Vagina (tissue), 2 donors: ENCODE measurements around the gene POLR2B.

Experiments used
- CTCF ChIP-seq, 3 experiments: fragments of 450-650 bp in 2 of 3; fragments of 200-600 bp in 1 of 3; sonication (generic) in 1 of 3; IDR thresholded peaks; one replicate each; pipeline ENCODE4 v1.5.1; 2017 to 2019; ENCODE audit warnings: antibody characterized with exemption in 3 of 3, mild to moderate bottlenecking in 2 of 3, moderate library complexity in 2 of 3
- POLR2A ChIP-seq, 2 donors: fragments of 450-650 bp; IDR thresholded peaks; one replicate each; pipeline ENCODE4 v1.6.1; 2017; ENCODE audit warnings: antibody characterized with exemption in 2 of 2, mild to moderate bottlenecking in 2 of 2, moderate library complexity in 2 of 2

GRCh38 chr4:57051095-57051494 lies 72.4 kb downstream of the POLR2B start:
- TF ChIP-seq CTCF (IDR thresholded peaks at IDR 0.05) (no peak), POLR2A (IDR thresholded peaks at IDR 0.05) (no peak)
